SK-N-SH (cell line): ENCODE measurements around the gene CDC42EP4.

Experiments used
- CTCF ChIP-seq: fragments of 200-600 bp; sonication (generic); IDR thresholded peaks from 2 replicates; pipeline ENCODE4 v1.6.1; 2017; ENCODE audit warnings: antibody characterized with exemption, mild to moderate bottlenecking, moderate library complexity
- ELF1 ChIP-seq: IDR thresholded peaks from 2 replicates; pipeline ENCODE4 v1.4.0; 2012
- FOSL2 ChIP-seq: IDR thresholded peaks from 2 replicates; pipeline ENCODE4 v1.4.0; 2012; ENCODE audit warnings: low read depth, mild to moderate bottlenecking, moderate library complexity, borderline replicate concordance
- SIN3A ChIP-seq: IDR thresholded peaks from 2 replicates; pipeline ENCODE4 v1.6.1; 2012; ENCODE audit warnings: low read depth, mild to moderate bottlenecking, low read length, moderate library complexity, borderline replicate concordance
- SMC3 ChIP-seq: IDR thresholded peaks from 2 replicates; pipeline ENCODE4 v1.6.1; 2012; ENCODE audit warnings: low read depth, low read length, improper control_type of control experiment
- TF ChIP-seq, protein P1 (sequence below): IDR thresholded peaks from 2 replicates; pipeline ENCODE4; 2012
- TF ChIP-seq, protein P2 (sequence below): IDR thresholded peaks from 2 replicates; pipeline ENCODE4 v1.4.0; 2012; ENCODE audit warnings: low read depth, borderline replicate concordance

GRCh38 chr17:73293031-73293430 is 18.8 kb downstream of the CDC42EP4 start:
- no peak for TF ChIP-seq CTCF
- no peak for TF ChIP-seq ELF1
- TF ChIP-seq FOSL2: no peak
- no peak for TF ChIP-seq SIN3A
- TF ChIP-seq, protein P1, sequence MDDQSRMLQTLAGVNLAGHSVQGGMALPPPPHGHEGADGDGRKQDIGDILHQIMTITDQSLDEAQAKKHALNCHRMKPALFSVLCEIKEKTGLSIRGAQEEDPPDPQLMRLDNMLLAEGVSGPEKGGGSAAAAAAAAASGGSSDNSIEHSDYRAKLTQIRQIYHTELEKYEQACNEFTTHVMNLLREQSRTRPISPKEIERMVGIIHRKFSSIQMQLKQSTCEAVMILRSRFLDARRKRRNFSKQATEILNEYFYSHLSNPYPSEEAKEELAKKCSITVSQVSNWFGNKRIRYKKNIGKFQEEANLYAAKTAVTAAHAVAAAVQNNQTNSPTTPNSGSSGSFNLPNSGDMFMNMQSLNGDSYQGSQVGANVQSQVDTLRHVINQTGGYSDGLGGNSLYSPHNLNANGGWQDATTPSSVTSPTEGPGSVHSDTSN: no peak
- TF ChIP-seq, protein P2, sequence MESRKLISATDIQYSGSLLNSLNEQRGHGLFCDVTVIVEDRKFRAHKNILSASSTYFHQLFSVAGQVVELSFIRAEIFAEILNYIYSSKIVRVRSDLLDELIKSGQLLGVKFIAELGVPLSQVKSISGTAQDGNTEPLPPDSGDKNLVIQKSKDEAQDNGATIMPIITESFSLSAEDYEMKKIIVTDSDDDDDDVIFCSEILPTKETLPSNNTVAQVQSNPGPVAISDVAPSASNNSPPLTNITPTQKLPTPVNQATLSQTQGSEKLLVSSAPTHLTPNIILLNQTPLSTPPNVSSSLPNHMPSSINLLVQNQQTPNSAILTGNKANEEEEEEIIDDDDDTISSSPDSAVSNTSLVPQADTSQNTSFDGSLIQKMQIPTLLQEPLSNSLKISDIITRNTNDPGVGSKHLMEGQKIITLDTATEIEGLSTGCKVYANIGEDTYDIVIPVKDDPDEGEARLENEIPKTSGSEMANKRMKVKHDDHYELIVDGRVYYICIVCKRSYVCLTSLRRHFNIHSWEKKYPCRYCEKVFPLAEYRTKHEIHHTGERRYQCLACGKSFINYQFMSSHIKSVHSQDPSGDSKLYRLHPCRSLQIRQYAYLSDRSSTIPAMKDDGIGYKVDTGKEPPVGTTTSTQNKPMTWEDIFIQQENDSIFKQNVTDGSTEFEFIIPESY: no peak
- no peak for TF ChIP-seq SMC3
